Activated naive CD8-positive, alpha-beta T cell treated with anti-CD3 and anti-CD28 coated beads, Interleukin-2, amount 50 U/mL, for 24 hours (primary cell): ENCODE measurements around the gene NADK.
"Not testable (repeated sequence)": the region's sequence is repeated elsewhere in the genome, so short reads cannot be mapped to it uniquely, and the experiment has no call there.

Source experiments
- ATAC-seq: fragments of 150-1000 bp; cut with Tn5 transposase; one replicate; pipeline ENCODE4 v1.10.0; 2021
- DNase-seq: peaks from one replicate; pipeline ENCODE4 v3.0.0; 2021
- H3K27ac Mint-ChIP-seq: one replicate; pipeline ENCODE4 v1.8.0; 2021; ENCODE audit warnings: mild to moderate bottlenecking, mixed read lengths
- H3K27me3 Mint-ChIP-seq: one replicate; pipeline ENCODE4 v1.8.0; 2021; ENCODE audit warnings: mixed read lengths
- H3K36me3 Mint-ChIP-seq: one replicate; pipeline ENCODE4 v1.8.0; 2021; ENCODE audit warnings: low read depth, mixed read lengths
- H3K4me1 Mint-ChIP-seq: one replicate; pipeline ENCODE4 v1.8.0; 2021; ENCODE audit warnings: mixed read lengths
- H3K4me3 Mint-ChIP-seq: one replicate; pipeline ENCODE4 v1.8.0; 2021; ENCODE audit warnings: mild to moderate bottlenecking, moderate library complexity, mixed read lengths
- H3K9me3 Mint-ChIP-seq: one replicate; pipeline ENCODE4 v1.8.0; 2021; ENCODE audit warnings: mixed read lengths

The NADK gene

GRCh38 chr1:1752636-1753606 is 25.3 kb downstream of the NADK start:
- ATAC-seq, result no peak
- peaks cover 4% of the 10 kb centered on the region for H3K36me3 Mint-ChIP-seq

GRCh38 chr1:1752190-1752589 is 26.1 kb downstream of the NADK start:
- H3K36me3 Mint-ChIP-seq, result no peaks in the 10 kb centered on the region
- H3K9me3 Mint-ChIP-seq, result no peaks in the 10 kb centered on the region
- H3K27me3 Mint-ChIP-seq, result no peaks in the 10 kb centered on the region
- no peak for DNase-seq
- ATAC-seq, result no peak
- H3K4me1 Mint-ChIP-seq, result peaks cover 2% of the 10 kb centered on the region
- no peak overlapping the region for H3K4me3 Mint-ChIP-seq
- H3K27ac Mint-ChIP-seq, result no peak overlapping the region

More at GRCh38 chr1:1752636-1753606, 25.3 kb downstream of the NADK start:
- Mint-ChIP-seq H3K4me1 (peaks cover 2% of the 10 kb centered on the region), H3K4me3 (no peak overlapping the region), H3K27me3 (no peaks in the 10 kb centered on the region), H3K27ac (no peak overlapping the region), H3K9me3 (no peaks in the 10 kb centered on the region)
- no peak for DNase-seq

GRCh38 chr1:1749941-1750340 is 28.3 kb downstream of the NADK start:
- not testable (repeated sequence) for H3K36me3 Mint-ChIP-seq, H3K4me1 Mint-ChIP-seq, DNase-seq, H3K4me3 Mint-ChIP-seq, ATAC-seq, H3K9me3 Mint-ChIP-seq, H3K27me3 Mint-ChIP-seq, H3K27ac Mint-ChIP-seq

GRCh38 chr1:1748686-1749321 is 29.5 kb downstream of the NADK start:
- Mint-ChIP-seq H3K36me3 (no peaks in the 10 kb centered on the region), H3K27ac (no peak overlapping the region), H3K27me3 (no peaks in the 10 kb centered on the region), H3K4me3 (no peak overlapping the region), H3K4me1 (peaks cover 2% of the 10 kb centered on the region), H3K9me3 (no peaks in the 10 kb centered on the region)
- DNase-seq, result no peak
- ATAC-seq, result no peak

- not testable (repeated sequence) for H3K27me3 Mint-ChIP-seq, H3K36me3 Mint-ChIP-seq, H3K4me1 Mint-ChIP-seq, H3K9me3 Mint-ChIP-seq, DNase-seq
- peak overlapping the region; percentile 89 for H3K27ac Mint-ChIP-seq
- peak; percentile 85 for ATAC-seq
- H3K4me3 Mint-ChIP-seq, result peak overlapping the region; percentile 79
Measured at GRCh38 chr1:1746566-1746909, 31.7 kb downstream of the NADK start.

DNA sequence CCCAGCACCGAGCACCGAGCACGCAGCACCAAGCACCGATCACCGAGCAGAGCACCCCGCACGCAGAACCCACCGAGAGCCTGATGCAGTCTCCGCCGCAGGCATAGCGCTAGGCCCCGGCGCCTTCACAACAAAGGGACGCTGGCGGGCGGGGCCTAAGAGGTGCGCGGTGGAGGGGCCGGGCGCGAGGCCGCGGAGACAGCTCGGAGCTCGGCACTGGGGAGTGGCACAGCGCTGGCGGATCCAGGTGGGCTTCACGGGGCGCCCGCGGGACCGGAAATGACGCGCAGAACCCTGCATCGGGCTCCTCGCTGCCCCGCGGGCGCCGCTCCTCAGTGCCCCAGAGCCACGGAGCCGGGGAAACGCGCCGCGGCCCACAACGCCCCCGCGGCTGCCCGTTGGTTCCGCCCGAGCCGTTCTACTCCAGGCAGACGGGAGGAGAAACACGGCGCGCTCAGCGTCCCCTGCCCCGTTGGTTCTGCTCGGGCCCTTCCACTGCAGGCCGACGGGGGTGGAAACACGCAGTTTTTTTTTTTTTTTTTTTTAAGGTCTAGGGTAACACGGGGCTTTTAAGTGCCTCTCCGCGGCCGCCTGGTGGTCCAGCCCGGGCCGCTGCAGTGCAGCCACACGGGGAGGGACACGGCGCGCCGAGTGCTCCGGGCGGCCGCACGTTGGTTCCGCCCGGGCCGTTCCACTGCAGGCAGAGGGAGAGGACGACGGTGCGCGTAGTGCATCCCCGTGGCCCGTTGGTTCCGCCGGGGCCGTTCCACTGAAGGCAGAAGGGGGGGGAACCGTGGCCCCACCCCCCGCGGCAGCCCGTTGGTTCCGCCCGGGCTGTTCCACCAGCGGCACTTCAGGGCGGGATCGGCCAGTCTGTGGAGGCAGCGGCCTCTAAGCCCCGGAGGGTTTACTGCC is 32.4 kb downstream of the NADK start:
- H3K36me3 Mint-ChIP-seq, H3K9me3 Mint-ChIP-seq, H3K27me3 Mint-ChIP-seq, H3K4me1 Mint-ChIP-seq: not testable (repeated sequence)
- Mint-ChIP-seq H3K27ac (peak overlapping the region; percentile 89), H3K4me3 (peak overlapping the region; percentile 79)
- DNase-seq (peak; percentile 95), ATAC-seq (peak; percentile 80)

DNA sequence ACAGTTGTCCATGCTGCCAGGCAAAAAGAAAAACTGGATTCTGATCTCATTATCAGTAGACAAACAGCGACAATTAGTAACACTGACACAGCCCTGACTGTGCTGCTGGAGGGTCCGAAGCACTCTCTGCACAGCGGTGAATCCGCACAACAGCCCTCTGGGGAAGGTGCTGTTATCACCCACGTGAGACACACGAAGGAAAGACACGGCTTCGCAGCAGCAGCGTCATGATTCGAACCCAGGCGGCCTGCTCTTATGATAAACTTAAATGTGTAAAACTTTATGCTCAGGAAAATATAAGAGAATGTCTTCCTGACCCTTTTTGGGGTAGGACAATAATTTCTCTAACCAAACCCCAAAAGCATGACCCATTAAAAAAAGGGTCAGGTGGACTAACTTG is 35.7 kb downstream of the NADK start:
- not testable (repeated sequence) for H3K4me1 Mint-ChIP-seq, DNase-seq, H3K4me3 Mint-ChIP-seq, H3K9me3 Mint-ChIP-seq, H3K27me3 Mint-ChIP-seq, H3K36me3 Mint-ChIP-seq, ATAC-seq, H3K27ac Mint-ChIP-seq

- H3K36me3 Mint-ChIP-seq, result not testable (repeated sequence)
Measured at GRCh38 chr1:1741013-1741412, 37.3 kb downstream of the NADK start.

DNA sequence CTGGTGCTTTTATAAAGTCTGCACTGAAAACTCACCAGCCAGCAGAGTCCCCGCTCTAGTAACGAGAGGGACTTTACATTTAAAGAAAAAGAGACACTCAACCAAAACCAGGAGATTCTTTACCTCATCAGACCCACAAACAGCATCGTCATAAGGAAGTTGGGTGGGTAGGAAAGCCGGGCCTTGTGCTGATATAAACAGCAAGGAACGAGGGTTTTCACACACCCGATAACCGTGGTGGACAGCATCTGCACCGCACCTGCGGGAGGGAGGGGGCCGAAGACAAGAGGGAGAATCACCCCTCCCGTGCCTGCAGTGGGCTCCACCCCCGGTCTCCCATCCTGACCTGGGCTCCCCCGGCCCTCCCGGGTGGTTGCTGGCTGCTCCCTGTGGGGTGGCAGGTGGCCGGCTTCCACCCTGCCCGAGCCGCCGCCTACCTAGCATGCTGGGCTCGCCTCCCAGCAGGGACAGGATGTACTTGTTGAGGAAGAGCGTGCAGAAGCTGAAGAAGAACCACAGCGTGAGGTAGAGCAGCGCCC is 39.4 kb downstream of the NADK start:
- not testable (repeated sequence) for H3K27ac Mint-ChIP-seq, H3K36me3 Mint-ChIP-seq, DNase-seq, H3K4me3 Mint-ChIP-seq, H3K4me1 Mint-ChIP-seq, H3K27me3 Mint-ChIP-seq, H3K9me3 Mint-ChIP-seq
- ATAC-seq, result peak; percentile 35

More at GRCh38 chr1:1741013-1741412, 37.3 kb downstream of the NADK start:
- not testable (repeated sequence) for H3K4me1 Mint-ChIP-seq, ATAC-seq, H3K9me3 Mint-ChIP-seq, DNase-seq, H3K27me3 Mint-ChIP-seq, H3K27ac Mint-ChIP-seq, H3K4me3 Mint-ChIP-seq

- H3K27ac Mint-ChIP-seq, H3K27me3 Mint-ChIP-seq, H3K36me3 Mint-ChIP-seq, H3K4me1 Mint-ChIP-seq, DNase-seq, H3K9me3 Mint-ChIP-seq: not testable (repeated sequence)
- H3K4me3 Mint-ChIP-seq, result peak overlapping the region; percentile 42
- peak; percentile 58 for ATAC-seq
Measured at GRCh38 chr1:1737675-1738590, 40.3 kb downstream of the NADK start.

GRCh38 chr1:1732381-1732780 is 45.9 kb downstream of the NADK start:
- Mint-ChIP-seq H3K4me3 (no peak overlapping the region), H3K27ac (no peak overlapping the region), H3K36me3 (peaks cover 2% of the 10 kb centered on the region), H3K9me3 (no peaks in the 10 kb centered on the region), H3K4me1 (peaks cover 5% of the 10 kb centered on the region), H3K27me3 (no peaks in the 10 kb centered on the region)
- ATAC-seq (no peak), DNase-seq (no peak)

GRCh38 chr1:1730870-1731269 is 47.4 kb downstream of the NADK start:
- H3K4me1 Mint-ChIP-seq, result peaks cover 5% of the 10 kb centered on the region
- no peaks in the 10 kb centered on the region for H3K9me3 Mint-ChIP-seq
- DNase-seq (no peak), ATAC-seq (no peak)
- no peaks in the 10 kb centered on the region for H3K27me3 Mint-ChIP-seq
- H3K27ac Mint-ChIP-seq, result no peak overlapping the region
- peaks cover 2% of the 10 kb centered on the region for H3K36me3 Mint-ChIP-seq
- H3K4me3 Mint-ChIP-seq, result no peak overlapping the region

DNA sequence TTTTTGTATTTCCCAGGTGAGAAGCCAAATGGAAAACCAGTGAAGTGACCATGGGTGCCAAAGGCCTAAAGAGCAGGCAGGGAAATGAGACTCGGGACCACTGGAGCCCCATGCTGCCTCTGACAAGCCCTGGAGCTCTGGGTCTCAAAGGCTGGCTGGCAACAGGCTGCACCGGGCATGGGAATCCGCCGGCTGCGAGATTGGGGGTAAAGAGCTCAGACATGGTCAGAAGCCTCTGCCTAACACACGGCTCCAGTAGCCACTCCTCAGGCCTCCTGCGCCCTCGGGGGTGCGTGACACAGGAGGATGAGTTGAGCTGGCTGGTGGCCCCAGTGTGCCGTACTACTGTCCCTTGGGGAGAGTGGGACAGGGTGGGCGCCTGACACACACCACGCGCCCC is 48.0 kb downstream of the NADK start:
- not testable (repeated sequence) for H3K4me1 Mint-ChIP-seq, H3K36me3 Mint-ChIP-seq, DNase-seq, H3K27ac Mint-ChIP-seq, H3K27me3 Mint-ChIP-seq, ATAC-seq, H3K9me3 Mint-ChIP-seq, H3K4me3 Mint-ChIP-seq
